Neural cell (in vitro differentiated cells): ENCODE data around the gene ONECUT1. TPM values are rescaled to one million over a fixed set of nuclear protein-coding genes. Genes with fewer than 3 reads are reported as not detected.

ENCODE experiments used
- H2AFZ ChIP-seq: fragments of 200-600, 300-800 bp; sonication (generic), shearing (Covaris generic); 2 replicates; pipeline ENCODE4 v1.6.0; 2014; ENCODE audit warnings: low read depth, mild to moderate bottlenecking, antibody characterized with exemption, low read length, moderate library complexity
- H3F3A ChIP-seq: fragments of 200-600 bp; shearing (Covaris generic); 2 replicates; pipeline ENCODE4 v1.6.1; 2016; ENCODE audit warnings: mild to moderate bottlenecking, moderate library complexity, mixed read lengths, antibody characterized with exemption, low read length; ENCODE audit not compliant: insufficient read depth, poor library complexity, severe bottlenecking
- H3K27ac ChIP-seq: fragments of 200-600, 300-800 bp; sonication (generic), shearing (Covaris generic); 2 replicates; pipeline ENCODE4 v1.5.1; 2014; ENCODE audit warnings: mild to moderate bottlenecking, low read length, moderate library complexity
- H3K27me3 ChIP-seq: fragments of 300-800, 200-600 bp; sonication (generic), shearing (Covaris generic); 2 replicates; pipeline ENCODE4 v1.6.0; 2014; ENCODE audit warnings: mild to moderate bottlenecking, low read depth, low read length, moderate library complexity; ENCODE audit not compliant: insufficient read depth
- H3K36me3 ChIP-seq: fragments of 300-800, 200-600 bp; sonication (generic), shearing (Covaris generic); 2 replicates; pipeline ENCODE4 v1.5.1; 2014; ENCODE audit warnings: mild to moderate bottlenecking, antibody characterized with exemption, low read length, moderate library complexity; ENCODE audit not compliant: insufficient read depth
- H3K4me2 ChIP-seq: fragments of 300-800, 200-600 bp; sonication (generic), shearing (Covaris generic); 2 replicates; pipeline ENCODE4 v1.6.0; 2014; ENCODE audit warnings: mild to moderate bottlenecking, low read length
- H3K4me3 ChIP-seq: fragments of 300-800, 200-600 bp; sonication (generic), shearing (Covaris generic); 2 replicates; pipeline ENCODE4 v1.5.1; 2014; ENCODE audit warnings: mild to moderate bottlenecking, low read length, moderate library complexity
- H3K79me2 ChIP-seq: fragments of 200-600 bp; shearing (Covaris generic); replicated peaks from 2 replicates; pipeline ENCODE4 v1.6.0; 2014; ENCODE audit warnings: mild to moderate bottlenecking, low read length, moderate library complexity; ENCODE audit not compliant: insufficient read depth
- H3K9ac ChIP-seq: fragments of 300-800, 200-600 bp; sonication (generic), shearing (Covaris generic); 2 replicates; pipeline ENCODE4 v1.6.1; 2016; ENCODE audit warnings: mild to moderate bottlenecking, low read length, mixed read lengths
- H3K9me2 ChIP-seq: fragments of 200-600 bp; shearing (Covaris generic); 2 replicates; pipeline ENCODE4 v1.6.1; 2016; ENCODE audit warnings: mild to moderate bottlenecking, low read length, mixed read lengths; ENCODE audit not compliant: insufficient read depth
- H3K9me3 ChIP-seq: fragments of 200-600, 300-800 bp; sonication (generic), shearing (Covaris generic); 2 replicates; pipeline ENCODE4 v1.6.1; 2016; ENCODE audit warnings: mild to moderate bottlenecking, mixed run types, low read length, moderate library complexity, mixed read lengths
- H4K20me1 ChIP-seq: fragments of 200-600 bp; shearing (Covaris generic); 2 replicates; pipeline ENCODE4 v1.6.1; 2016; ENCODE audit warnings: mild to moderate bottlenecking, mixed run types; ENCODE audit not compliant: insufficient read depth
- EP300 ChIP-seq: fragments of 450-650 bp; conservative IDR thresholded peaks from 2 replicates; pipeline ENCODE4 v1.6.1; 2014; ENCODE audit warnings: antibody characterized with exemption, mild to moderate bottlenecking, moderate library complexity; ENCODE audit not compliant: poor library complexity, severe bottlenecking
- EZH2 ChIP-seq: fragments of 200-600, 300-800 bp; shearing (Covaris generic), sonication (generic); IDR thresholded peaks from 2 replicates; pipeline ENCODE4 v1.6.1; 2014; ENCODE audit warnings: antibody characterized with exemption, low read length, borderline replicate concordance, mild to moderate bottlenecking; ENCODE audit not compliant: insufficient read depth, poor library complexity, severe bottlenecking
- MXI1 ChIP-seq: fragments of 450-650 bp; conservative IDR thresholded peaks from 2 replicates; pipeline ENCODE4 v1.6.1; 2014; ENCODE audit warnings: antibody characterized with exemption, mild to moderate bottlenecking; ENCODE audit not compliant: poor library complexity, severe bottlenecking
- POLR2AphosphoS5 ChIP-seq: IDR thresholded peaks from 2 replicates; pipeline ENCODE4 v1.6.1; 2012
- RAD21 ChIP-seq: fragments of 450-650 bp; conservative IDR thresholded peaks from 2 replicates; pipeline ENCODE4 v1.6.1; 2014; ENCODE audit warnings: antibody characterized with exemption, mild to moderate bottlenecking, moderate library complexity
- SMC3 ChIP-seq: fragments of 450-650 bp; conservative IDR thresholded peaks from 2 replicates; pipeline ENCODE4 v1.6.1; 2014; ENCODE audit warnings: antibody characterized with exemption, mild to moderate bottlenecking, moderate library complexity; ENCODE audit not compliant: poor library complexity
- TAF1 ChIP-seq: IDR thresholded peaks from 2 replicates; pipeline ENCODE4 v1.6.1; 2012; ENCODE audit warnings: low read depth
- polyA plus RNA-seq: library from polyadenylated mRNA; depleted of rRNA; stranded (reverse); fragments of >200 nt; gene quantifications from 2 replicates; pipeline ENCODE4 v1.2.3, GENCODE V29; 2014
- TF ChIP-seq, protein P1 (sequence below): fragments of 450-650 bp; IDR thresholded peaks from 2 replicates; pipeline ENCODE4 v1.5.1; 2014; ENCODE audit warnings: antibody characterized with exemption, mild to moderate bottlenecking, moderate library complexity; ENCODE audit not compliant: poor library complexity, severe bottlenecking
- TF ChIP-seq, protein P2 (sequence below): IDR thresholded peaks from 2 replicates; pipeline ENCODE4 v1.6.1; 2012; ENCODE audit warnings: borderline replicate concordance

ONECUT1 gene
- polyA plus RNA-seq, 1 donor from 2014 or later: 1.2 TPM

DNA sequence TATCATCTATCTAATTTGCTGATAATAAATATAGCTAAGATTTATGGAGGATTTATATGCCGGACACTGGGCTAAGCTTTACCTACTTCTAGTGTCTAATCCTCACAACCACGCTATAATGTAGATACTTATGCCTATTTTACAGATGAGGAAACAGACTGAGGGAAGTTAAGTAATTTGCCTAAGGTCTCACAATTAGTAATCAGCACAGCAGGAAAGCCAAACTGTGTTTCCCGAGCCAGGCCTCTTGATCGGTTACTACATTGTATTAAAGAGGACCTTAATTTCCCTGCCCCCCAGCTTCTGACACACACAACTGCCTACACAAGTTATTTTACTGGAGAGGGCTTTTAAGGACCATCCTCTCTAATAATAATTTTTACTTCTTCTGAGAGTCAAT is 40.9 kb downstream of the ONECUT1 start:
- no peaks in the 10 kb centered on the region for H3K27me3 ChIP-seq

DNA sequence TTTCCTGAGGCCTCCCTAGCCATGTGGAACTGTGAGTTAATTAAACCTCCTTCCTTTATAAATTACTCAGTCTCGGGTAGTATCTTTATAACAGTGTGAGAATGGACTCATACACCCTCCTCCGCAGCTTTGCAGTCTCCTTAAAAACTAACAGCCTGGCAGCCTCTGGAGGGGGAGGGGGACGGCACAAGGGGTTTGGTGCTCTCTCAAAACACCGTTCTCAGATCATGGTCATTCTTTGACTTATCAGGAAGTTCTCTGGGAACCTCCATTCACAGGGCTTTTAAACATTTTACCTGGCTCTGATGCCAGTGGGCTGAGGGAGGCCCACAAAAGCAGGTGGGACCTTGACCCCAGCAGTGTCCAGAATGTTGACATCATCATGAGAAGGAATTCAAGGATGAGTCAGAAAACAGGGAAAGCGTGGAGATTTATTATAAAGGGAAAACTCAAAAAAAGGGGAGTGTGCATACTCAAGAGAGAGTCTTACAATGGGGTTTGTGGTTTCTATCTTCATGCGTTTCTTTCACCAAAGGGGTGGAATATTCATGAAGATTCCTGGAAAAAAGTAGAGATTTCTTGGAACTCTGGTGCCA is 43.9 kb downstream of the ONECUT1 start:
- H3K4me3 ChIP-seq: no peak overlapping the region
- H3K4me2 ChIP-seq: no peak overlapping the region
- TF ChIP-seq, protein P1, sequence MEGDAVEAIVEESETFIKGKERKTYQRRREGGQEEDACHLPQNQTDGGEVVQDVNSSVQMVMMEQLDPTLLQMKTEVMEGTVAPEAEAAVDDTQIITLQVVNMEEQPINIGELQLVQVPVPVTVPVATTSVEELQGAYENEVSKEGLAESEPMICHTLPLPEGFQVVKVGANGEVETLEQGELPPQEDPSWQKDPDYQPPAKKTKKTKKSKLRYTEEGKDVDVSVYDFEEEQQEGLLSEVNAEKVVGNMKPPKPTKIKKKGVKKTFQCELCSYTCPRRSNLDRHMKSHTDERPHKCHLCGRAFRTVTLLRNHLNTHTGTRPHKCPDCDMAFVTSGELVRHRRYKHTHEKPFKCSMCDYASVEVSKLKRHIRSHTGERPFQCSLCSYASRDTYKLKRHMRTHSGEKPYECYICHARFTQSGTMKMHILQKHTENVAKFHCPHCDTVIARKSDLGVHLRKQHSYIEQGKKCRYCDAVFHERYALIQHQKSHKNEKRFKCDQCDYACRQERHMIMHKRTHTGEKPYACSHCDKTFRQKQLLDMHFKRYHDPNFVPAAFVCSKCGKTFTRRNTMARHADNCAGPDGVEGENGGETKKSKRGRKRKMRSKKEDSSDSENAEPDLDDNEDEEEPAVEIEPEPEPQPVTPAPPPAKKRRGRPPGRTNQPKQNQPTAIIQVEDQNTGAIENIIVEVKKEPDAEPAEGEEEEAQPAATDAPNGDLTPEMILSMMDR: no peak
- TF ChIP-seq RAD21 (no peak), EZH2 (no peak), POLR2AphosphoS5 (no peak), EP300 (no peak), TAF1 (no peak), SMC3 (no peak), MXI1 (no peak)
- TF ChIP-seq, protein P2, sequence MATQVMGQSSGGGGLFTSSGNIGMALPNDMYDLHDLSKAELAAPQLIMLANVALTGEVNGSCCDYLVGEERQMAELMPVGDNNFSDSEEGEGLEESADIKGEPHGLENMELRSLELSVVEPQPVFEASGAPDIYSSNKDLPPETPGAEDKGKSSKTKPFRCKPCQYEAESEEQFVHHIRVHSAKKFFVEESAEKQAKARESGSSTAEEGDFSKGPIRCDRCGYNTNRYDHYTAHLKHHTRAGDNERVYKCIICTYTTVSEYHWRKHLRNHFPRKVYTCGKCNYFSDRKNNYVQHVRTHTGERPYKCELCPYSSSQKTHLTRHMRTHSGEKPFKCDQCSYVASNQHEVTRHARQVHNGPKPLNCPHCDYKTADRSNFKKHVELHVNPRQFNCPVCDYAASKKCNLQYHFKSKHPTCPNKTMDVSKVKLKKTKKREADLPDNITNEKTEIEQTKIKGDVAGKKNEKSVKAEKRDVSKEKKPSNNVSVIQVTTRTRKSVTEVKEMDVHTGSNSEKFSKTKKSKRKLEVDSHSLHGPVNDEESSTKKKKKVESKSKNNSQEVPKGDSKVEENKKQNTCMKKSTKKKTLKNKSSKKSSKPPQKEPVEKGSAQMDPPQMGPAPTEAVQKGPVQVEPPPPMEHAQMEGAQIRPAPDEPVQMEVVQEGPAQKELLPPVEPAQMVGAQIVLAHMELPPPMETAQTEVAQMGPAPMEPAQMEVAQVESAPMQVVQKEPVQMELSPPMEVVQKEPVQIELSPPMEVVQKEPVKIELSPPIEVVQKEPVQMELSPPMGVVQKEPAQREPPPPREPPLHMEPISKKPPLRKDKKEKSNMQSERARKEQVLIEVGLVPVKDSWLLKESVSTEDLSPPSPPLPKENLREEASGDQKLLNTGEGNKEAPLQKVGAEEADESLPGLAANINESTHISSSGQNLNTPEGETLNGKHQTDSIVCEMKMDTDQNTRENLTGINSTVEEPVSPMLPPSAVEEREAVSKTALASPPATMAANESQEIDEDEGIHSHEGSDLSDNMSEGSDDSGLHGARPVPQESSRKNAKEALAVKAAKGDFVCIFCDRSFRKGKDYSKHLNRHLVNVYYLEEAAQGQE: no peak
- no peaks in the 10 kb centered on the region for H3K79me2 ChIP-seq
- no peaks in the 10 kb centered on the region for H3F3A ChIP-seq
- H3K9me3 ChIP-seq: no peaks in the 10 kb centered on the region
- H3K27me3 ChIP-seq: no peaks in the 10 kb centered on the region
- no peak overlapping the region for H3K9ac ChIP-seq
- no peaks in the 10 kb centered on the region for H3K9me2 ChIP-seq
- H3K36me3 ChIP-seq: no peaks in the 10 kb centered on the region
- H4K20me1 ChIP-seq: no peaks in the 10 kb centered on the region
- H3K27ac ChIP-seq: no peak overlapping the region
- no peak overlapping the region for H2AFZ ChIP-seq

More for the DNA sequence above, 40.9 kb downstream of the ONECUT1 start:
- Histone ChIP-seq H3K9me3 (no peaks in the 10 kb centered on the region), H3K9me2 (no peaks in the 10 kb centered on the region), H4K20me1 (no peaks in the 10 kb centered on the region), H3K79me2 (no peaks in the 10 kb centered on the region), H3K4me2 (no peak overlapping the region), H3K9ac (no peak overlapping the region), H2AFZ (no peak overlapping the region), H3K4me3 (no peak overlapping the region), H3K27ac (no peak overlapping the region), H3K36me3 (no peaks in the 10 kb centered on the region), H3F3A (no peaks in the 10 kb centered on the region)
- TF ChIP-seq, protein P1: no peak
- no peak for TF ChIP-seq MXI1
- no peak for TF ChIP-seq SMC3
- no peak for TF ChIP-seq POLR2AphosphoS5
- no peak for TF ChIP-seq TAF1
- no peak for TF ChIP-seq EZH2
- TF ChIP-seq, protein P2: no peak
- TF ChIP-seq RAD21: no peak
- TF ChIP-seq EP300: no peak
